Tibial nerve (tissue), 4 donors: ENCODE data around the gene TEX2. TPM values are rescaled to one million over a fixed set of nuclear protein-coding genes. Genes with fewer than 3 reads are reported as not detected.
"Not testable (repeated sequence)": the region's sequence is repeated elsewhere in the genome, so short reads cannot be mapped to it uniquely, and the experiment has no call there.

Source experiments
- DNase-seq, 2 donors: peaks; one replicate each; pipeline ENCODE4 v3.0.0-alpha.2; 2019; ENCODE audit warnings: low spot score in 2 of 2
- H3K27ac ChIP-seq, 4 donors: fragments of 200-600 bp; sonication (generic) in 3 of 4; one replicate each; pipeline ENCODE4 v1.5.1; 2017 to 2019; ENCODE audit warnings: mild to moderate bottlenecking in 1 of 4
- H3K27me3 ChIP-seq, 2 donors: fragments of 200-600 bp; sonication (generic) in 1 of 2; one replicate each; pipeline versions ENCODE4 v1.5.1 to v1.6.0; 2017 to 2019
- H3K36me3 ChIP-seq, 3 donors: fragments of 200-600 bp; sonication (generic); one replicate each; pipeline ENCODE4 v1.5.1; 2018 to 2019
- H3K4me1 ChIP-seq, 4 donors: fragments of 200-600 bp; sonication (generic) in 3 of 4; one replicate each; pipeline ENCODE4 v1.5.1; 2017 to 2019
- H3K4me3 ChIP-seq, 4 donors: fragments of 200-600 bp; sonication (generic) in 3 of 4; one replicate each; pipeline ENCODE4 v1.5.1; 2017 to 2019; ENCODE audit warnings: mild to moderate bottlenecking in 1 of 4, moderate library complexity in 1 of 4
- H3K9me3 ChIP-seq, 4 donors: fragments of 200-600 bp; sonication (generic) in 3 of 4; one replicate each; pipeline ENCODE4 v1.5.1; 2017 to 2019
- CTCF ChIP-seq, 5 experiments: fragments of 200-600 bp in 3 of 5; fragments of 450-650 bp in 2 of 5; sonication (generic) in 3 of 5; IDR thresholded peaks; one replicate each; pipeline ENCODE4 v1.5.1; 2016 to 2019; ENCODE audit warnings: antibody characterized with exemption in 5 of 5, mild to moderate bottlenecking in 3 of 5, moderate library complexity in 2 of 5
- EP300 ChIP-seq, 2 donors: sonication (generic); formaldehyde crosslinking; IDR thresholded peaks; one replicate each; pipeline ENCODE4 v1.6.1; 2017; ENCODE audit warnings: antibody characterized with exemption in 2 of 2, mild to moderate bottlenecking in 1 of 2
- POLR2A ChIP-seq, 2 donors: fragments of 450-650 bp; IDR thresholded peaks; one replicate each; pipeline ENCODE4 v1.6.1; 2017; ENCODE audit warnings: antibody characterized with exemption in 2 of 2, mild to moderate bottlenecking in 2 of 2, moderate library complexity in 2 of 2
- WGBS, 2 donors: methylation state at CpG; one replicate each; pipeline ENCODE4 v1.1.5; 2018; 5-methylcytosine and 5-hydroxymethylcytosine counted together
- total RNA-seq, 4 donors: library from RNA; depleted of rRNA; stranded (reverse); fragments of >200 nt; gene quantifications; one replicate each; pipeline ENCODE4 v1.1.0, GENCODE V29; 2016

Gene TEX2
- total RNA-seq, 4 donors from 2014 or later: 32.6 to 110 (median 59.7) TPM

- no peak overlapping the region for H3K27ac ChIP-seq
- 60 to 71% methylated on average over 1 of the region's 1 CpG for WGBS, 2 donors
Observed at GRCh38 chr17:64126918-64127317, 136.1 kb downstream of the TEX2 start.

GRCh38 chr17:64125937-64126336 is 137.1 kb downstream of the TEX2 start:
- H3K27ac ChIP-seq: no peak overlapping the region
- peaks cover 0 to 27% (median 19%) of the 10 kb centered on the region in 4 donors for H3K4me1 ChIP-seq
- TF ChIP-seq EP300 (IDR thresholded peaks at IDR 0.05) (no peak), CTCF (IDR thresholded peaks at IDR 0.05) (no peak), POLR2A (IDR thresholded peaks at IDR 0.05) (no peak)
- no peaks in the 10 kb centered on the region for H3K9me3 ChIP-seq
- no peak for DNase-seq
- no peaks in the 10 kb centered on the region for H3K36me3 ChIP-seq
- H3K27me3 ChIP-seq: no peaks in the 10 kb centered on the region
- WGBS, 2 donors: 73 to 75% methylated on average over 3 of the region's 3 CpGs
- no peak overlapping the region for H3K4me3 ChIP-seq

More at GRCh38 chr17:64126918-64127317, 136.1 kb downstream of the TEX2 start:
- no peaks in the 10 kb centered on the region for H3K9me3 ChIP-seq
- H3K4me3 ChIP-seq: no peak overlapping the region
- no peak for DNase-seq
- peaks cover 0 to 36% (median 20%) of the 10 kb centered on the region in 4 donors for H3K4me1 ChIP-seq
- no peaks in the 10 kb centered on the region for H3K36me3 ChIP-seq
- TF ChIP-seq CTCF (IDR thresholded peaks at IDR 0.05) (no peak), EP300 (IDR thresholded peaks at IDR 0.05) (no peak), POLR2A (IDR thresholded peaks at IDR 0.05) (no peak)
- H3K27me3 ChIP-seq: no peaks in the 10 kb centered on the region

GRCh38 chr17:64124609-64125008 is 138.5 kb downstream of the TEX2 start:
- 90 to 94% methylated on average over 3 of the region's 3 CpGs for WGBS, 2 donors
- no peaks in the 10 kb centered on the region for H3K27me3 ChIP-seq
- H3K9me3 ChIP-seq: no peaks in the 10 kb centered on the region
- H3K27ac ChIP-seq: no peak overlapping the region
- TF ChIP-seq EP300 (IDR thresholded peaks at IDR 0.05) (no peak), POLR2A (IDR thresholded peaks at IDR 0.05) (no peak), CTCF (IDR thresholded peaks at IDR 0.05) (no peak)
- H3K36me3 ChIP-seq: no peaks in the 10 kb centered on the region
- no peak for DNase-seq
- H3K4me1 ChIP-seq: peaks cover 0 to 21% (median 17%) of the 10 kb centered on the region in 4 donors
- no peak overlapping the region for H3K4me3 ChIP-seq

DNA sequence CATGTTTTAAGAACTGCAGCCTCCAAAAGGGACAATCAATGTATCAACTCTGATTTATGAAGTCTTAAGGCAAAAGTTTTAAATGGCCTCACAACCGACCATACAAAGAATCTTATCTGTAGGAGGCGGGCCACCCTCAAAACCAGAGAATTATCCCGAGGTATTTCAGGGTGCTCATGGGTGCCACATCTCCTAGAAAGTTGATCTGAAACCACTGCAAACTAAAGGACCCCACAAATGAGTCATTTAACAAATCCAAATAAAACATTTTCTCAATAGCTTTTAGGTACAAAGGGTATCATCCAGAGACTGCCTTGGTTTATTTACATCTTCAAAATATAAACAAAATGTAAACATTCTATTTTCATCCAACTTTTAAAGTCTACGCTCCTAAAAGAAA is 139.9 kb downstream of the TEX2 start:
- DNase-seq: no peak
- 83 to 87% methylated on average over 4 of the region's 4 CpGs for WGBS, 2 donors
- H3K27ac ChIP-seq: no peak overlapping the region
- no peaks in the 10 kb centered on the region for H3K27me3 ChIP-seq
- H3K4me1 ChIP-seq: peaks cover 0 to 20% (median 7%) of the 10 kb centered on the region in 4 donors
- no peaks in the 10 kb centered on the region for H3K36me3 ChIP-seq
- no peak overlapping the region for H3K4me3 ChIP-seq
- TF ChIP-seq POLR2A (IDR thresholded peaks at IDR 0.05) (no peak), CTCF (IDR thresholded peaks at IDR 0.05) (no peak), EP300 (IDR thresholded peaks at IDR 0.05) (no peak)
- H3K9me3 ChIP-seq: no peaks in the 10 kb centered on the region

DNA sequence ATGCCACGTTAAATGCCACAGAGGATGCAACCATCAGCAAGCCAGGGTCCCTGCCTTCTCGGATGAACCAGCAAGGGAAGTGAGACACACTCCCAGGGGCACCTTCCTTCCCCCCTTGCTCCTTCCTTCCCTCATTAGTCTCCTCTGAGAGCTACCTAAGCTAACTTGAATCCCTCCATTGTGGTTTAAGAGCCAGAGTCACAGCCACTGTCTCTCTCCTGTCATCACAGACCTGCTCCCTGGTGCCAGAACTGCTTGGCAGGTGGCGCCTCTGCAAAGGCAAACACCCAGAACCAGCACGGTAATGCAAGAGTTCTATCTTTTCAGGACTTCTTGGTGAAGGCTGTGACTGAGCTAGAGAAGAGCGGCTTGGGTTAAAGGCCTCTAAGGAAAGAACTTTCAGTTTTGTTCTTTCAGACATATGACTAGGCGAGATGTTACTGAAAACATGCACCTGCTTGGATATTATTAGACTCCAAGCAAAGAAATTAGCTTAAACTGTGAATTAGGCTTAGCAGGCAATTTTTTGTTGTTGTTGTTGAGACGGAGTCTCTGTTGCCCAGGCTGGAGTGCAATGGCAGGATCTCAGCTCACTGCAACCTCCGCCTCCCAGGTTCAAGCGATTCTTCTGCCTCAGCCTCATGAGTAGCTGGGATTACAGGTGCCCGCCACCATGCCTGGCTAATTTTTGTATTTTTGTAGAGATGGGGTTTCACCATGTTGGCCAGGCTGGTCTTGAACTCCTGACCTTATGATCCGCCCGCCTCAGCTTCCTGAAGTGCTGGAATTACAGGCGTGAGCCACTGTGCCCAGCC is 141.9 kb downstream of the TEX2 start:
- H3K36me3 ChIP-seq, H3K27ac ChIP-seq, H3K4me3 ChIP-seq, H3K27me3 ChIP-seq, H3K9me3 ChIP-seq, DNase-seq: not testable (repeated sequence)
- 92% methylated on average over 13 of the region's 13 CpGs for WGBS, 2 donors
- peaks cover 0 to 13% (median 3%) of the 10 kb centered on the region in 4 donors for H3K4me1 ChIP-seq
